ENCODE data around the gene PIH1D1.
A peak's percentile ranks its signal among the peaks of the same experiment; 100 is the strongest.

PIH1D1 gene

GRCh38 chr19:49409441-49410029 is 42.1 kb downstream of the PIH1D1 start:
- no peaks in the 10 kb centered on the region for H3K36me3 ChIP-seq (ENCODE audit: control insufficient read depth, low read depth, low read length)
- no peak overlapping the region for H3K4me3 ChIP-seq (ENCODE audit: low read length)
- H3K9ac ChIP-seq (ENCODE audit: low read length), result no peak overlapping the region
- no peaks in the 10 kb centered on the region for H3K27me3 ChIP-seq (ENCODE audit: control insufficient read depth, insufficient read depth, low read length)
- no peak overlapping the region for H3K27ac ChIP-seq (ENCODE audit: low read length)
- no peaks in the 10 kb centered on the region for H3K9me3 ChIP-seq (ENCODE audit: control insufficient read depth, low read depth, low read length)
- H3K4me1 ChIP-seq (ENCODE audit: control insufficient read depth, low read depth, low read length), result peaks cover 4% of the 10 kb centered on the region

DNA sequence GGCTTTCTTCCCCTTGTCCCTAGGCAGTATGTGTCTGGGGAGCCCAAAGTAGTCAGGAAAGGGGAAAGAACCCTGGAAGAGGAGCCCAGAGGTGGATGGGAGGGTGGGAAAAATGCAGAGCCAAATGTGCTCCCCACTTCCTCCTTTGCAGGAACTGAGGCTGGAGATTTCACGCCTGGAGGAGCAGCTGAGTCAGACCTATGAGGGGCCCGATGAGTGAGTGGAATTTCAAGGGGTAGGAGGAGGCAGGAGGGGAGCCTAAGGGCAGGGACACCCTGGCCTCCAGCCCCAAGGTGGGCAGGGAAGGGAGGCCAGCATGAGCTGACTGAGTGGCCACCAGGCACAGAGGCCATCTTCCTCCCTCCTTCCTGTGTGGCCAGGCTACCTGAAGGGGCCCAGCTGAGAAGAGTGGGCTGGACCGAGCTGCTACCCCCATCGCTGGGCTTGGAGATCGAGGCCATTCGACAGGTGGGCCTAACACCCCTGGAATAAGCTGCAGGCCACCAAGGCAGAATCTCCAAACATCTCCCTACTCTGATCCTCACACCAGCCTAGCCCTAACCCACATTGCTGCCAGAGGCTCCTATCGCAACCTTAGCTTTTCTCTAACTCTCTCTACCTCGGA is 42.7 kb downstream of the PIH1D1 start:
- H3K27me3 ChIP-seq (ENCODE audit: control insufficient read depth, insufficient read depth, low read length), result no peaks in the 10 kb centered on the region
- peaks cover 10% of the 10 kb centered on the region for H3K4me1 ChIP-seq (ENCODE audit: control insufficient read depth, low read depth, low read length)
- H3K9me3 ChIP-seq (ENCODE audit: control insufficient read depth, low read depth, low read length), result no peaks in the 10 kb centered on the region
- H3K36me3 ChIP-seq (ENCODE audit: control insufficient read depth, low read depth, low read length), result no peaks in the 10 kb centered on the region
- no peak overlapping the region for H3K4me3 ChIP-seq (ENCODE audit: low read length)
- H3K27ac ChIP-seq (ENCODE audit: low read length), result no peak overlapping the region
- H3K9ac ChIP-seq (ENCODE audit: low read length), result no peak overlapping the region

DNA sequence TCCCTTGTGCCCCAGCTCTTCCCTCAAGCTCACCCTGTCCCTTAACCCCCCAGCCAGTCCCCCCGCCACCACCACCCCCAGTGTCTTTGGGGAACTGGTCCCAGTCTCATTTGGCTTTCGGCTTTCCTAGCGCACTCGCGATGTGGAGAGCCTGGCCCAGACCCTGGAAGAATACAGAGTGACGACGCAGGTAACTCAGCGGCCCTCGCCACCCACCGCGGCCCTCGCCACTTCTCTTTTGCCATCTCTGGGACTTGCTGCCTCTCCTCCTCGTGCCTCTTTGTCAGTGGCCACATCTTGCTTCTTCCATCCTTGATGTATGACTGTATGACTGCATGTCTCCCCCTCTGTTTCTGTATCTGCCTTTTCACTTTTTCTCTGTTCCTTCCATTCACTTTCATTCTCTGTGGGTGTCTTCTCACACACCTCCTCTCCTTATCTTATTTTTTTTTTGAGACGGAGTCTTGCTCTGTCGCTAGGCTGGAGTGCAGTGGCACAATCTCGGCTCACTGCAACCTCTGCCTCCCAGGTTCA is 44.1 kb downstream of the PIH1D1 start:
- no peak overlapping the region for H3K4me3 ChIP-seq (ENCODE audit: low read length)
- H3K9ac ChIP-seq (ENCODE audit: low read length), result no peak overlapping the region
- no peaks in the 10 kb centered on the region for H3K9me3 ChIP-seq (ENCODE audit: control insufficient read depth, low read depth, low read length)
- no peak overlapping the region for H3K27ac ChIP-seq (ENCODE audit: low read length)
- peaks cover 15% of the 10 kb centered on the region for H3K4me1 ChIP-seq (ENCODE audit: control insufficient read depth, low read depth, low read length)
- no peaks in the 10 kb centered on the region for H3K27me3 ChIP-seq (ENCODE audit: control insufficient read depth, insufficient read depth, low read length)
- H3K36me3 ChIP-seq (ENCODE audit: control insufficient read depth, low read depth, low read length), result no peaks in the 10 kb centered on the region

DNA sequence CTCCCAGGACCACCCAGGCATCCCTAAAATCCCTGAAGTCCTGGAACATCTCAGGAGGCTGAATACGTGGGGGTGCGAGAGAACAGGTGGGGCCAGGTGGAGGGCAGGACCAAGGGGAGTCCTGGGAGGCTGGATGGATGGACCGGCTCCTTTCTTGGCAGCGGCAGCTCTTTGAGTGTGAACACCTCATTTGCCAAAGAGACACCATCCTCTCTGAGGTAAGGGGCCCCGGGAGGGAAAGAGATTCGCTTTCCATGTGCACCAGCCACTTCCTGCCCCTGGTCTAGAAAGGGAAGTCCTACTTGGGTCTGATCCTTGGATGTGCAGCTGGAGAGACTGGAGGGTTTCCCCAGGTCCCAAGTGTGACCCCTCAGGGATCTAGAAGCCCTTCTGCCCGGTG is 44.5 kb downstream of the PIH1D1 start:
- Histone ChIP-seq H3K9ac (ENCODE audit: low read length) (no peak overlapping the region), H3K27me3 (ENCODE audit: control insufficient read depth, insufficient read depth, low read length) (no peaks in the 10 kb centered on the region), H3K36me3 (ENCODE audit: control insufficient read depth, low read depth, low read length) (no peaks in the 10 kb centered on the region), H3K4me1 (ENCODE audit: control insufficient read depth, low read depth, low read length) (peaks cover 15% of the 10 kb centered on the region), H3K4me3 (ENCODE audit: low read length) (no peak overlapping the region), H3K9me3 (ENCODE audit: control insufficient read depth, low read depth, low read length) (no peaks in the 10 kb centered on the region), H3K27ac (ENCODE audit: low read length) (no peak overlapping the region)

DNA sequence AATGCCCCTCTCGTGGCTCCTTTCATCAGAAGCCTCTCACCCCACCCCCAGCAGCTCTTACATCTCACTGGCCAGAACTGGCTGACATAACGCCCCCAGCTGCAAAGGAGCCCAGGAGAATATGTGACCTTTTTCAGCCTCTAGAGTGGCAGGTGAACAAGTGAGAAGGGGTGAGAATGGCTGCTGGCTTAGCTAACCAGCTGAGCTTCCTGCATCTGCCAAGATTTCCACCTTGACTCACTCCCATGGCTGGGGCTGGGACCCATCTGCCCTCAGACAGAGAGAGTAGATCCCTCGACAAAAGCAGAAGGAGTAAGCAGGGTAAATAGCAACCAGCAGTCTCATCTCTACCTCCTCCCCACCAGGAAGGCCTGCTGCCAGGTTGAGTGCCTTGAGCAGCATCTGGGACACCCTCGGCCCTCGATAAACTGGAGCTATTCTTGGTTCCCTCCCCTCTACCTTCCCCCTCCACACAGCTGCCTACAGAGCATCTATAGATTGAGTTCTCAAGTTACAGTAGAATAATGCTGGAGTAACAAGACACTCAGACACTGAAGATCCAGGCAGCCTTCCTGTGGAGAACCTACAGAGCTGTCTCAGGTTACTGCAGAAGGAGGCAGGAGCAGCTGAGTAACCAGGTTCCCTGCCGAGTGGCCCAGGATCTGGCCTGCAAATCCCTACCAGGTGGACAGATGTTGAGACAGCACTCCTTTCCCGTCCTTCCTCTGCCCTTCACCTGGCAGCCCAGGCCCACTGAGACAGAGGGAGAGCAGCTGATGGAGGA is 48.0 kb downstream of the PIH1D1 start:
- H3K9ac ChIP-seq (ENCODE audit: low read length), result peak overlapping the region; percentile 14
- H3K27ac ChIP-seq (ENCODE audit: low read length), result peak overlapping the region; percentile 89
- no peaks in the 10 kb centered on the region for H3K9me3 ChIP-seq (ENCODE audit: control insufficient read depth, low read depth, low read length)
- no peaks in the 10 kb centered on the region for H3K27me3 ChIP-seq (ENCODE audit: control insufficient read depth, insufficient read depth, low read length)
- no peaks in the 10 kb centered on the region for H3K36me3 ChIP-seq (ENCODE audit: control insufficient read depth, low read depth, low read length)
- H3K4me3 ChIP-seq (ENCODE audit: low read length), result peak overlapping the region; percentile 29
- H3K4me1 ChIP-seq (ENCODE audit: control insufficient read depth, low read depth, low read length), result peaks cover 15% of the 10 kb centered on the region

GRCh38 chr19:49400029-49400428 is 51.6 kb downstream of the PIH1D1 start:
- Histone ChIP-seq H3K4me3 (ENCODE audit: low read length) (no peak overlapping the region), H3K27ac (ENCODE audit: low read length) (no peak overlapping the region), H3K9ac (ENCODE audit: low read length) (no peak overlapping the region), H3K36me3 (ENCODE audit: control insufficient read depth, low read depth, low read length) (no peaks in the 10 kb centered on the region), H3K9me3 (ENCODE audit: control insufficient read depth, low read depth, low read length) (no peaks in the 10 kb centered on the region), H3K27me3 (ENCODE audit: control insufficient read depth, insufficient read depth, low read length) (no peaks in the 10 kb centered on the region), H3K4me1 (ENCODE audit: control insufficient read depth, low read depth, low read length) (peaks cover 20% of the 10 kb centered on the region)

- H3K9ac ChIP-seq (ENCODE audit: low read length), result no peak overlapping the region
Measured at GRCh38 chr19:49398931-49399330, 52.7 kb downstream of the PIH1D1 start.

GRCh38 chr19:49398001-49398615 is 53.5 kb downstream of the PIH1D1 start:
- H3K9ac ChIP-seq (ENCODE audit: low read length), result no peak overlapping the region
- H3K27ac ChIP-seq (ENCODE audit: low read length), result no peak overlapping the region
- H3K9me3 ChIP-seq (ENCODE audit: control insufficient read depth, low read depth, low read length), result no peaks in the 10 kb centered on the region
- H3K27me3 ChIP-seq (ENCODE audit: control insufficient read depth, insufficient read depth, low read length), result no peaks in the 10 kb centered on the region
- no peaks in the 10 kb centered on the region for H3K36me3 ChIP-seq (ENCODE audit: control insufficient read depth, low read depth, low read length)
- no peak overlapping the region for H3K4me3 ChIP-seq (ENCODE audit: low read length)
- peaks cover 8% of the 10 kb centered on the region for H3K4me1 ChIP-seq (ENCODE audit: control insufficient read depth, low read depth, low read length)

More at GRCh38 chr19:49398931-49399330, 52.7 kb downstream of the PIH1D1 start:
- H3K27ac ChIP-seq (ENCODE audit: low read length), result no peak overlapping the region
- H3K9me3 ChIP-seq (ENCODE audit: control insufficient read depth, low read depth, low read length), result no peaks in the 10 kb centered on the region
- no peaks in the 10 kb centered on the region for H3K27me3 ChIP-seq (ENCODE audit: control insufficient read depth, insufficient read depth, low read length)
- H3K4me3 ChIP-seq (ENCODE audit: low read length), result no peak overlapping the region
- peaks cover 14% of the 10 kb centered on the region for H3K4me1 ChIP-seq (ENCODE audit: control insufficient read depth, low read depth, low read length)
- H3K36me3 ChIP-seq (ENCODE audit: control insufficient read depth, low read depth, low read length), result no peaks in the 10 kb centered on the region

DNA sequence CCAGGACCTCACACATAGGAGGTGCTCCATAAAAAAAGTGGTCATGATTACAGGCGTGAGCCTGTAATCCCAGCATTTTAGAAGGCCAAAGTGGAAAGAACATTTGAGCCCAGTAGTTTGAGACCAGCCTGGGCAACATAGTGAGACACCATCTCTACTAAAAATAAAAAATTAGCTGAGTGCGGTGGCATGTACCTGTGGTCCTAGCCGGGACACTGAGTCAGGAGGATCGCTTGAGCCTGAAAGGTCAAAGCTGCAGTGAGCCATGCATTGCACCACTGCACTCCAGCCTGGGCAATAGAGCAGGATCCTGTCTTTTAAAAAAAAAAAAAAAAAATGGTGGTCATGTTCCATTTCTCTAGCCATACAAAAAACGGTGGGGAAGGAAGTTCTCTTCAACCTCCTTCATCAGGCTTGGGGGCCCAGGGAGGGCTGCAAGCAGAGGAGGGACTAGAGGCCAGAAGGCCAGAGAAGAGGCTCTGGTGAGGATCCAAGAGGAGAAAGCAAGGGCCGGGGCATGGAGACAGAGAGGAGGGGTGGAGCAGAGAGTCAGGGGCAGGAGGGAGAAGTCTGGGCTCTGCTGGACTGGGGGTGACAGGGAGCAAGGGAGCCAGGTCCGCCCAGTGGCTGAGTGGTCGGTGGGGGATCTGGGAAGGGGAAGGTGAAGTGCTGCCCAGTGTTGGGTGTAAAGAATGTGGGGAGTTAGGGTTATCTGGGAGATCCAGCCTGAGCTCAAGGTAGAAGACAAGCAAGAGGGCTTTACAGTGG is 54.7 kb downstream of the PIH1D1 start:
- no peak overlapping the region for H3K27ac ChIP-seq (ENCODE audit: low read length)
- H3K4me1 ChIP-seq (ENCODE audit: control insufficient read depth, low read depth, low read length), result peaks cover 8% of the 10 kb centered on the region
- no peaks in the 10 kb centered on the region for H3K9me3 ChIP-seq (ENCODE audit: control insufficient read depth, low read depth, low read length)
- no peak overlapping the region for H3K9ac ChIP-seq (ENCODE audit: low read length)
- H3K36me3 ChIP-seq (ENCODE audit: control insufficient read depth, low read depth, low read length), result no peaks in the 10 kb centered on the region
- H3K4me3 ChIP-seq (ENCODE audit: low read length), result no peak overlapping the region
- no peaks in the 10 kb centered on the region for H3K27me3 ChIP-seq (ENCODE audit: control insufficient read depth, insufficient read depth, low read length)
